HL-60 (cell line): ENCODE measurements around the gene SFXN4.
A peak's percentile ranks its signal among the peaks of the same experiment; 100 is the strongest.

Source experiments
- DNase-seq, 2 experiments: peaks; one replicate each; pipeline ENCODE4 v3.0.0-alpha.2; 2010 to 2020; ENCODE audit warnings: low read depth in 1 of 2, low spot score in 1 of 2
- H3K27ac ChIP-seq: fragments of 250-450 bp; sonication (Bioruptor Pico); replicated peaks from 2 replicates; pipeline ENCODE4 v1.5.1; 2020; ENCODE audit warnings: mild to moderate bottlenecking, moderate library complexity
- H3K27me3 ChIP-seq: fragments of 250-450 bp; sonication (Bioruptor Pico); 2 replicates; pipeline ENCODE4 v1.5.1; 2021; ENCODE audit warnings: mild to moderate bottlenecking, moderate library complexity; ENCODE audit not compliant: insufficient read depth, poor library complexity, severe bottlenecking
- H3K4me3 ChIP-seq: replicated peaks from 2 replicates; pipeline ENCODE4 v1.5.1; 2011; ENCODE audit warnings: mild to moderate bottlenecking, control low read depth, low read length; ENCODE audit not compliant: insufficient read depth
- CTCF ChIP-seq: IDR thresholded peaks from one replicate; pipeline ENCODE4 v1.5.1; 2011; ENCODE audit warnings: low read length, control low read depth, inconsistent platforms; ENCODE audit not compliant: insufficient read depth
- GABPA ChIP-seq: IDR thresholded peaks from 2 replicates; pipeline ENCODE4 v1.6.1; 2012; ENCODE audit warnings: low read depth
- POLR2AphosphoS5 ChIP-seq: IDR thresholded peaks from 2 replicates; pipeline ENCODE4 v1.6.1; 2012; ENCODE audit warnings: low read depth
- SPI1 ChIP-seq: IDR thresholded peaks from 2 replicates; pipeline ENCODE4 v1.6.1; 2012; ENCODE audit warnings: low read depth, mild to moderate bottlenecking, borderline replicate concordance
- TF ChIP-seq, protein P1 (sequence below): IDR thresholded peaks from 2 replicates; pipeline ENCODE4 v1.6.1; 2012; ENCODE audit warnings: low read depth; ENCODE audit not compliant: insufficient replicate concordance

SFXN4 gene

DNA sequence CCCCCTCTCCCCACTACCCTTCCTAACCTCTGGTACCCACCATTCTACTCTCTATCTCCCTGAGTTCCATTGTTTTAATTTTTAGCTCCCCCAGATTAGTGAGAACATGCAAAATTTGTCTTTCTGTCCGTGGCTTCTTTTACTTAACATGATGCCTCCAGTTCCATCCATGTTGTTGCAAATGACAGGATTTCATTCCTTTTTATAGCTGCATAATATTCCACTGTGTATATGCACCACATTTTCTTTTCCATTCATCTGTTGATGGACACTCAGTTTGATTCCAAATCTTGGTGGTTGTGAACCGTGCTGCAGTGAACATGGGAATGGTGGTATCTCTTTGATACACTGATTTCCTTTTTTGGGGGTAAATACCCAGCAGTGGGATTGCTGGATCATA lies 39.6 kb downstream of the SFXN4 start:
- Histone ChIP-seq H3K27ac (no peak overlapping the region), H3K4me3 (no peak overlapping the region), H3K27me3 (no peaks in the 10 kb centered on the region)
- no peak for TF ChIP-seq POLR2AphosphoS5
- no peak for TF ChIP-seq SPI1
- TF ChIP-seq, protein P1, sequence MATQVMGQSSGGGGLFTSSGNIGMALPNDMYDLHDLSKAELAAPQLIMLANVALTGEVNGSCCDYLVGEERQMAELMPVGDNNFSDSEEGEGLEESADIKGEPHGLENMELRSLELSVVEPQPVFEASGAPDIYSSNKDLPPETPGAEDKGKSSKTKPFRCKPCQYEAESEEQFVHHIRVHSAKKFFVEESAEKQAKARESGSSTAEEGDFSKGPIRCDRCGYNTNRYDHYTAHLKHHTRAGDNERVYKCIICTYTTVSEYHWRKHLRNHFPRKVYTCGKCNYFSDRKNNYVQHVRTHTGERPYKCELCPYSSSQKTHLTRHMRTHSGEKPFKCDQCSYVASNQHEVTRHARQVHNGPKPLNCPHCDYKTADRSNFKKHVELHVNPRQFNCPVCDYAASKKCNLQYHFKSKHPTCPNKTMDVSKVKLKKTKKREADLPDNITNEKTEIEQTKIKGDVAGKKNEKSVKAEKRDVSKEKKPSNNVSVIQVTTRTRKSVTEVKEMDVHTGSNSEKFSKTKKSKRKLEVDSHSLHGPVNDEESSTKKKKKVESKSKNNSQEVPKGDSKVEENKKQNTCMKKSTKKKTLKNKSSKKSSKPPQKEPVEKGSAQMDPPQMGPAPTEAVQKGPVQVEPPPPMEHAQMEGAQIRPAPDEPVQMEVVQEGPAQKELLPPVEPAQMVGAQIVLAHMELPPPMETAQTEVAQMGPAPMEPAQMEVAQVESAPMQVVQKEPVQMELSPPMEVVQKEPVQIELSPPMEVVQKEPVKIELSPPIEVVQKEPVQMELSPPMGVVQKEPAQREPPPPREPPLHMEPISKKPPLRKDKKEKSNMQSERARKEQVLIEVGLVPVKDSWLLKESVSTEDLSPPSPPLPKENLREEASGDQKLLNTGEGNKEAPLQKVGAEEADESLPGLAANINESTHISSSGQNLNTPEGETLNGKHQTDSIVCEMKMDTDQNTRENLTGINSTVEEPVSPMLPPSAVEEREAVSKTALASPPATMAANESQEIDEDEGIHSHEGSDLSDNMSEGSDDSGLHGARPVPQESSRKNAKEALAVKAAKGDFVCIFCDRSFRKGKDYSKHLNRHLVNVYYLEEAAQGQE = no peak
- no peak for TF ChIP-seq CTCF
- no peak for TF ChIP-seq GABPA
- DNase-seq = no peak

GRCh38 chr10:119120875-119121274 lies 44.6 kb downstream of the SFXN4 start:
- Histone ChIP-seq H3K4me3 (no peak overlapping the region), H3K27ac (peak overlapping the region; percentile 43), H3K27me3 (no peaks in the 10 kb centered on the region)
- TF ChIP-seq, protein P1 = no peak
- no peak for TF ChIP-seq GABPA
- TF ChIP-seq POLR2AphosphoS5 = no peak
- no peak for TF ChIP-seq CTCF
- TF ChIP-seq SPI1 = no peak
- DNase-seq = no peak

DNA sequence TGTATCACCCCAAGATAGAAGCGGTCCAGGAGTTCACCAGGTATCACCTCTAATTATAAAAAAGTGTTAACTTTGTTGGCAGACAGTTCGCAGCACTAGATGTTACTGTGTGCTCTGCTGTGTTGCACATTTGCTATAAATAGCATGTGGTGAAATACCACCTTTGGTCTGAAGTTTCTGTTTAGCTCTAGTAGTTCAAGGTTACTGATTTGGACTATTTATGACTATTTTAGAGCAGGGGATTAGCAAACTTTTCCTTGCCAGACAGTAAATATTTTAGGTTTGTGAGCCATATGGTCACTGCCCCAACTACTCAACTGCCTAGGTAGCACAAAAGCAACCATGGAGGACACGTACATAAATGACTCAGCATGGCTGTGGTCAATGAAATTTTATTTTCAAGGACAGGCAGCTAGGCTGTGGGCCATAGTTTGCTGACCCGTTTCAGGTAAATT lies 45.1 kb downstream of the SFXN4 start:
- TF ChIP-seq, protein P1 = no peak
- TF ChIP-seq GABPA (no peak), CTCF (no peak), POLR2AphosphoS5 (no peak), SPI1 (no peak)
- no peak for DNase-seq
- no peak overlapping the region for H3K4me3 ChIP-seq
- H3K27ac ChIP-seq = peak overlapping the region; percentile 43
- no peaks in the 10 kb centered on the region for H3K27me3 ChIP-seq
